IMR-90 (cell line): ENCODE data around the gene HMGXB3. TPM values are rescaled to one million over a fixed set of nuclear protein-coding genes. Genes with fewer than 3 reads are reported as not detected.

Experiments used
- BHLHE40 ChIP-seq: fragments of 150-350 bp; IDR thresholded peaks from 2 replicates; pipeline ENCODE4 v1.6.1; 2016; ENCODE audit warnings: mild to moderate bottlenecking, low read depth, low read length
- CEBPB ChIP-seq: IDR thresholded peaks from 2 replicates; pipeline ENCODE4 v1.6.1; 2012; ENCODE audit warnings: low read depth, low read length, improper control_type of control experiment
- FOS ChIP-seq: fragments of 150-350 bp; IDR thresholded peaks from 2 replicates; pipeline ENCODE4 v1.6.1; 2016; ENCODE audit warnings: low read depth, low read length
- NFE2L2 ChIP-seq: fragments of 150-350 bp; IDR thresholded peaks from 2 replicates; pipeline ENCODE4 v1.6.1; 2016; ENCODE audit warnings: low read depth, mild to moderate bottlenecking, low read length
- POLR2A ChIP-seq: IDR thresholded peaks from 2 replicates; pipeline ENCODE4 v1.6.1; 2012; ENCODE audit warnings: mild to moderate bottlenecking, low read depth, low read length
- RAD21 ChIP-seq: IDR thresholded peaks from 2 replicates; pipeline ENCODE4 v1.6.1; 2012; ENCODE audit warnings: low read length, improper control_type of control experiment
- RCOR1 ChIP-seq: IDR thresholded peaks from 2 replicates; pipeline ENCODE4 v1.6.1; 2012; ENCODE audit warnings: mild to moderate bottlenecking, low read length, improper control_type of control experiment; ENCODE audit not compliant: insufficient replicate concordance
- SMC3 ChIP-seq: fragments of 150-350 bp; IDR thresholded peaks from 2 replicates; pipeline ENCODE4 v1.6.1; 2016; ENCODE audit warnings: low read depth, mild to moderate bottlenecking, antibody characterized with exemption, low read length, moderate library complexity
- polyA plus RNA-seq, 3 experiments: library from polyadenylated mRNA; depleted of rRNA; stranded (reverse); fragments of >200 nt; gene quantifications; 2 replicates each; pipeline ENCODE4 v1.2.3, GENCODE V29; 2012; ENCODE audit warnings: low replicate concordance in 1 of 3
- total RNA-seq: library from RNA; depleted of rRNA; stranded (reverse); fragments of >200 nt; gene quantifications from 2 replicates; pipeline ENCODE4 v1.2.3, GENCODE V29; 2012
- TF ChIP-seq, protein P1 (sequence below): conservative IDR thresholded peaks from 2 replicates; pipeline ENCODE4 v1.5.1; 2012; ENCODE audit warnings: mild to moderate bottlenecking, low read depth, low read length, improper control_type of control experiment

HMGXB3 gene
- total and polyA plus RNA-seq, 2 of the 4 experiments (the other 2 are of a cell fraction) = 27.6 to 30.6 TPM

DNA sequence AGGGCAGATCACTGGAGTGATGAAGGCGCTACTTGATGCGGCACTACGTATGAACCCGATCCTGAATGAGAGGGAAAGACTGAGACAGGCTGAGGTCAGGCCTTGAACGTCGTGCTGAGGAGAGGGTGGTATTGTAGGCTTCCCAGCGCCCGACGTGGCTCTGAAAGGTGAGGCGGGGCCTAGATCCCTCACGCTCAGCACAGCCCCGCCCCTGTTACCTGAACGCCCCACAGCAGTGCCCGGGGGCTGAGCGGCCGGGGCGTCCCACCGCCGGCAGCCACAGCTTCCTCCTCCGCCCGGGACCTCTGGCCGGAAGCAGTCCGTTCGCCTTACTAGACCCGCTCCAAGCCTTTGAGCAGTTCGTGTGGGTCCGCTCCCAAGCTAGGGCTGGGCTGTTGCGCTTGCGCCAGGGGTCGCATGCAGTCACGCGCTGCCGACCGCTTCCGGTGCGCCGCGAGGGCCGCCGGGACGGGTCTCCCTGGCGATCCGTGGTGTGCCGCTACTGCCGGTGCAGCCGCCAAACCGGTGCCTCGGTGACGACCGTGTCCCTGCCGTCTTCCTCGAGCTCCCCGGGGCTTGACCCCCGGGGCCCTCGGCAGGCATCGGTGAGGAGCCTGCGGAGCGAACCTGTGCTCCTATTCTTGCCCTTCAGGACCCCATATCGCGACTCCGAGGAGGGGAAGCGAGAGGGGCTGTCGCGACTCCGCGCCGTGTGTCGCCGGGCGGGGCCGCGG, at the start of gene HMGXB3, which contains the start of gene TIGD6 (continued):
- TF ChIP-seq CEBPB (peak; percentile 43; the same call in 1 of the 2 replicates), BHLHE40 (peak; percentile 88), RCOR1 (no peak), SMC3 (no peak), FOS (no peak), POLR2A (peak; percentile 92), RAD21 (no peak; the same call in 1 of the 2 replicates), NFE2L2 (no peak)
- TF ChIP-seq, protein P1, sequence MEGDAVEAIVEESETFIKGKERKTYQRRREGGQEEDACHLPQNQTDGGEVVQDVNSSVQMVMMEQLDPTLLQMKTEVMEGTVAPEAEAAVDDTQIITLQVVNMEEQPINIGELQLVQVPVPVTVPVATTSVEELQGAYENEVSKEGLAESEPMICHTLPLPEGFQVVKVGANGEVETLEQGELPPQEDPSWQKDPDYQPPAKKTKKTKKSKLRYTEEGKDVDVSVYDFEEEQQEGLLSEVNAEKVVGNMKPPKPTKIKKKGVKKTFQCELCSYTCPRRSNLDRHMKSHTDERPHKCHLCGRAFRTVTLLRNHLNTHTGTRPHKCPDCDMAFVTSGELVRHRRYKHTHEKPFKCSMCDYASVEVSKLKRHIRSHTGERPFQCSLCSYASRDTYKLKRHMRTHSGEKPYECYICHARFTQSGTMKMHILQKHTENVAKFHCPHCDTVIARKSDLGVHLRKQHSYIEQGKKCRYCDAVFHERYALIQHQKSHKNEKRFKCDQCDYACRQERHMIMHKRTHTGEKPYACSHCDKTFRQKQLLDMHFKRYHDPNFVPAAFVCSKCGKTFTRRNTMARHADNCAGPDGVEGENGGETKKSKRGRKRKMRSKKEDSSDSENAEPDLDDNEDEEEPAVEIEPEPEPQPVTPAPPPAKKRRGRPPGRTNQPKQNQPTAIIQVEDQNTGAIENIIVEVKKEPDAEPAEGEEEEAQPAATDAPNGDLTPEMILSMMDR = no peak
